ENCODE data around the gene PDHX.
A peak's percentile ranks its signal among the peaks of the same experiment; 100 is the strongest.
"Not testable (repeated sequence)": the region's sequence is repeated elsewhere in the genome, so short reads cannot be mapped to it uniquely, and the experiment has no call there.

The PDHX gene

DNA sequence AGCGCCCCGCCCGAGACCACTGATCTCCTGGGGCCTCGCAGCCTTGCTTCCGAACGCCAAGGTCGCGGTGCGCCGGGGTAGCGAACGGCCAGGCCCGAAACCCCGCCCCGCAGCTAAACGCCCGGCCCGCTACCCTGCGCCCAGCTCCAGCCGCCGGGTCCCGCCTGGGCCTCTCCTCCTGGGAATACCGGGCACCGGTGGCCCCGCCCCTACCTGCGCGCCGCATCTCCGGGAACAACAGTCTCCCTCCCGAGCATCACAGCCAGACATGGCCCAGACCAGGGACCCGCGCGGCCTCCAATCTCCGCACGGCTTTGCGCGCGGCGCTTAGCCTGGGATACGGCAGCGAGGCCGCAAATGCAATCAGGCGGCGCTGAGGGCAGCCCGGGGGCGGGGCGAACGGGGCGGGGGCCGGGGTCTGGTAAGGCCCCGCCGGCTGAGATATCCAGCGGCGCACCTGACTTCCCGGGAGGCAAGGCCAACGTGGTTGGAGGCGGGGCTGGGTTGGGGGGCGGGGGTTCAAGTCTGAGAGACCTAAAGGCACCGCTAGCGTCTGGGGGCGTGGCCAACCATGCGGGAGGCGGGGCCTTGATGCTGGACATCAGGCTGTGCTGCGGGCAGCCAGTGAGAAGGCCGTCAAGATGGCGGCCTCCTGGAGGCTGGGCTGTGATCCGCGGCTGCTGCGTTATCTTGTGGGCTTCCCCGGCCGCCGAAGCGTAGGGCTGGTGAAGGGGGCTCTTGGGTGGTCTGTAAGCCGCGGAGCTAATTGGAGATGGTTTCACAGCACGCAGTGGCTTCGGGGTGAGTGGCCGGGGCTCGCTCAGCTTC is at the start of gene PDHX, which contains the start of gene APIP:
PDHX (plus strand) TSS at position 604 of the 828 bp plus-strand sequence; CDS start at position 642, 38 bp downstream.
APIP (minus strand) TSS at position 365 of the 828 bp plus-strand sequence; CDS start at position 270, 95 bp downstream.
- peak; percentile 87 to 95 (median 92) for DNase-seq

DNA sequence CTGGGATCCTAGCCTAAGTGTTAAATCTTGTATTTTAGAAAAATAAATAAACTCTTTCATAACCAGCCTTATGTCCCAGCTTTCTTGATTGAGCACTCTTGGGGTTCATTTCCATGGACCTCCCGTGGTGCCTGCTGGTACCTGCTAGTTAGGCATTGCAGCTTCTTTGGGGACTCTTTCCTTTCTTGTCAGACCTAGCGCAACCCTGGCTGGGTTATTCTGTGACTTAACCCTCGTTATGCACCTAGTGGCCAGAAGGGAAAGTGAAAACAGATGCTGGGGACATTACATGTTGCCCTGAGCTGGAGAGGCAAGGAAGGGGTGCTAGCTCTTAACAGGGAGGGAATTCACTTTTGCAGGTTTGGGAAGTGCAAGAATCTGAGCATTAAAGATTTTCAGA is 47.0 kb upstream of the PDHX start:
- no peak for DNase-seq

DNA sequence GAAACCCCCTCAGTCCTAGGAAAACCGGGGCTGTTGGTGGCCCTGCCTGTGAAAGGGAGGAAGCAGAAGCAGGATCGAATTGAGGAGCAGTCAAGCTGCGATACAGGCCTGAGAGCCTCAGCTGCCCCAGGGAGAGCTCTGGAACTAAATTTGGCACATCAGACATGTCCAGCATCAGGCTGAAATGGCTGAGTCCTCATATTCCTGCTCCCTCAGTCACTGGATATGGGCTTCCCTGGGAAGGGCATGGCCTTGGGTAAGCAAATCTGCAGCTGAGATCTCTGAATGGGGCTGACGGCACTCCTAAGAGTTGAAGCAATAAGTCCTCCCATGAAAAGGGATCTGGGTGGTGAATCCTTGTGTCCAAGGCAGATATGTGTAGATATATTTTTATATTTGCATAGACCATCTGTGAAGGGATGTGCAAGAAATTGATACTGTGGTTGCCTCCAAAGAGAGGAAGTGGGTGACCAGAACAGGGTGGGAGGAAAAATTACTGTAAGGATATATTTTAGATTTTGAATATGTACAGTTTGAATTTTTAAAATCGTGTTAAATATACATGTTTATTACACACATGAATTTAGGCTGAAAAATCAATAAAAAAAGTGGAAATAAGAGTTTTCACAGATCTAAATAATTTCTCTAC is 45.7 kb upstream of the PDHX start:
- DNase-seq = no peak

DNA sequence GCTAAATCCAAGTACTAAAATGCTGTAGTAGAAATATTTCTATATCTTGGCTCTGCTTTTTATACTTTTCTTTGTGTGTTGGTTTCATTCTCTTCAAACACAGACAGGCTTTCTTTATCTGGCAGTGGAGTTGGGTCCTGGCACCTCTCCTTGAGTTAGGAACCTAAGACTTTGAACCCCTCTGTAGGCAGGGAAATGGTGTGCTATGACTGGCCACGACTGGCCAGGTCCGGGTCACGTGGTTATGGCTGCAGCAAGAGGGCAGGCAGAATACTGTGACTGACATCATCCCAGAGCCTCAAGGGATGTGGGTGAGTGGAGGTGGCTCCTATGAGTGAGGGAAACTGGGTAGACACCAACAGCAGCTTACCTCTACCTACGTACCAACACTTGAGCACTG is 42.2 kb upstream of the PDHX start:
- DNase-seq = no peak

DNA sequence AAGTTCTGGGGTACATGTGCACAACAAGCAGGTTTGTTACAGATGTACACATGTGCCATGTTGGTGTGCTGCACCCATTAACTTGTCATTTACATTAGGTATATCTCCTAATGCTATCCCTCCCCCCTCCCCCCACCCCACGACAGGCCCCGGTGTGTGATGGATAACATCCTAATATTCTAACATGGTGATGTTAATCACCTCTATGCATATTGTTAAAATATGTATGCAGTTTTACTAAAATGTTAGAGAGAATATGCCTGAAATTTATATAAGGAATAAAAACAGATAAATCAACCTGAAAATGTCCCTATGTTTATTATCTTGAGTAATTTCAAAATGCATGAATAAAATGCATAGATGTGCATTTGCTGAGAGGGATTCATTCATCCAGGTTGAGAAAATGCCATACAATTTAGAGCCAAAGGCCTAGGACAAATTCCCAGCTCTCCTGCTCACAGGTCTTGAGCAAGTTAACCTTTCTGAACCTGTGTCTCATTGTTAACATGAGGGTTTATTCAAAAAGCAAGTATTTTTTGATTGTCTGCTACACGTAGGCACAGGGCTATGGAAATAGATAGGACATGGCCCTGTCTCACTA is 38.9 kb upstream of the PDHX start:
- DNase-seq = no peak

DNA sequence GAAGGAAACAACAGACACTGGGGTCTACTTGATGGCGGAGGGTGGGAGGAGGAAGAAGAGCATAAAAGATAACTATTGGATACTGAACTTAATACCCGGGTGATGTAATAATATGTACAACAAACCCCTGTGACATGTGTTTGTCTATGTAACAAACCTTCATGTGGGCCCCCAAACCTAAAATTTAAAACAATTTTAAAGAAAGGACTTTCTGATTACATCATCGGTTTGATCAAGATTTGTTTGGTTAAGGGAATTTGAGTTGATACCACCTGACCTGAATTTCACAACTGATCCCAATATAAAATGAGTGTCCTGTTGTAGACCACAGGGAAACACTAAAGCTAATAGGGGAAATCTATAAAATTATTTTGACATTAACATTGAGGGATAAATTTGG is 34.5 kb upstream of the PDHX start:
- no peak for DNase-seq

DNA sequence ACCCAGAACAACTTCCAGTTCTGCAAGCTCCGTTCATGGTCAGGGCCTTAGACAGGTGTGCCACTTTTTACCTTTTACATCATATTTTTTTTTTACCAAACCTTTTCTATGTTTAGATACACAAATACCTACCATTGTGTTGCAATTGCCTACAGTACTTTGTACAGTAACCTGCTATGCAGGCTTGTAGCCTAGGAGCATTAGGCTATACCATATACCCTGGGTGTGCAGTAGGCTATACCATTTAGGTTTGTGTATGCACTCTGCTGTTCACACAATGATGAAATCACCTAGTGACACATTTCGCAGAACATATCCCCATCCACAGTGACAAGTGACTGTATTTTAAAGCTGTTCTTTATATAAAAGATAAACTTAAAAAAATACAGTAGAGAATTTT is 29.8 kb upstream of the PDHX start:
- DNase-seq = no peak

DNA sequence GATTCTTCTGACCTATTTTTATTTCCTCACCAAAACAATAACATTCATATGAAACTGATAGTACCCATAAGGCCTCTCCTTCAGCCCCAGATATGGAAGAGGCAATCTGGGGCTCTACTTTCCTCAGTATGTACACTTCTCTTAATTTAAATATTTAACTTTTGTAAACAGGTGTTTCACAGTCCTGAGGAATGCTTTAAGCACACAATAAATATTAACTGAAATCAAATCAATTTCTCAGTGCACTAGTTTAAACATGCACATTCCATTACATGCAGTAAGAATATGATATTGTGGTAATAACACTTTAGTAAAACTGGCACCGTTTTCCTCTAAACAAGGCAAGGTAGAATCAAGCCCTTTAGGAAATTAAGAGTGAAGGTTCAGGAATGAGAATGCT is 29.2 kb upstream of the PDHX start:
- no peak for DNase-seq

DNA sequence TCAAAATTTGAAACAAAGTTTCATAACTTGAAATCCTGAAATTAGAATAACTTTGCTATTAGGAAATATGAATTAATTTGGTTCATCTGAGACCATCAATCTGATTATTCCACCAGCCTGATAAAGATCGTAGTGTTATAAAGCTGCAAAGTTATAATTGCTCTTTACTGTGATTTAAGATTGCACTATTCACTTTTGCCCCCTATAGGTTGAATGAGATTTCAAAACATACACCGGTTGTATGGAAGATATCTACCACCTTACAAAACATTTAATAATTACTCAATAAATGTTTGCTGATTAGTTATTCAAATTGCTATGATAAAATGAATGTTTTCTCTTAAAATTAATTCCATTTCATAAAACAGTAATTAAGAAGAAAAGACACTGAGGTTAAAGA is 26.3 kb upstream of the PDHX start:
- DNase-seq = no peak

DNA sequence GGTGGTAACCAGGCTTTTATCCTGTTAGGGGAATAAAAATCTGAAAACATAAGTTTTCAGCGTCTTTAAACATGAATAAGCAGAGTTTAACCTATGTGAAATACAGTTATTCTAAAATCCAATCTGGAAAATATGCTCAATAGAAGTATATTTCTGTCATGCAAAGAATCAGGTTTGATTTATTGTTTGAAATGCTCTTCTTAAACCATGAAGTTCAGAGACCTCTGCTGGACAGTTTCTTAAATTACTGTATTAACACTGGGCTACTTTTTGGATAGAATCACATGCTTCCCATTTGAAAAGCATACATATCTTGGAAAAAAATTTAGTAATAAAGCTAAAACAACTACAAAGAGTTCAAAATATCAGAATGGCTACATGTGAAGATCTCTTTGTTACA is 25.6 kb upstream of the PDHX start:
- no peak for DNase-seq

DNA sequence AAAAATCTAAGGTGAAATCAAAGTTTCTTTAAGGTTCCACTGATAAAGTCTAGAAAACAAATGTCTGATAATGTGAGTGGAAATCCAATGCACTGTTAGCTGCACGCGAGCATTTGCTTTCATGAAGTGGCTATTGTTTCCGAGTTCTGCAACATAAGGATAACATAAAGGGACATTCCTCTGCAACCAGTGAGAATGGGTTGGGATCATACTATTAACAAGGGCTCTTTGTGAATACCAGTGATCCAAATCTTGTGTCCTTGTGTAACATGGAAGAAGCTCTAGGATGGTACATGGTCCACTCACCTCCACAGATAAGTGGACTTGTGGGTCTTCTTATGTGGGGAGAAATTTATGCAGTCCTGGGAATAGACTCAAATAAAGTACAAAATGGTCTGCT is 24.8 kb upstream of the PDHX start:
- no peak for DNase-seq

DNA sequence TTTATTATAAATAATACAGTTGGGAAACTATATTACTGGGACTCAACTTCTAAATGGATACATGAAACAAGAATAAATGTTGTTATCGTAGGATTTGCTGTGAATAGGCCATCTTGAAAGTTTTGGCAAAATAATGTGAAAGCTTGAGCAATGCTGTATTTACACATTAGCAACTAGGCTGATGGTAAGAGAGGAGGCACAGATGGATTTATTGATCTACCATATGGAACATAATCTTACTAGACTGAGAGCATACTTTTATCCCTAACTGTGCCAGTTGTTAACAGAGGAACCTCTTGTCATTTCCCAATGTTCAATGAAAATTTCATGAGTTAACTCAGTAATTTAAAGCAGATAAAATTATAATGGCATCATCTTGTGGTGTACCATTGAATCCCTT is 23.0 kb upstream of the PDHX start:
- no peak for DNase-seq

DNA sequence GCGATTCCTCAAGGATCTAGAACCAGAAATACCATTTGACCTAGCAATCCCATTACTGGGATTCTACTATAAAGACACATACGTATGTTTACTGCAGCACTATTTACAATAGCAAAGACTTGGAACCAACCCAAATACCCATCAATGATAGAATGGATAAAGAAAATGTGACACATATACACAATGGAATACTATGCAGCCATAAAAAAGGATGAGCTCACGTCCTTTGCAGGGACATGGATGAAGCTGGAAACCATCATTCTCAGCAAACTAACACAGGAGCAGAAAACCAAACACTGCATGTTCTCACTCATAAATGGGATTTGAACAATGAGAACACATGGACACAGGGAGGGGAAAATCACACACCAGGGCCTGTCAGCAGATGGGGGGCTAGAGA is 20.2 kb upstream of the PDHX start:
- not testable (repeated sequence) for DNase-seq

DNA sequence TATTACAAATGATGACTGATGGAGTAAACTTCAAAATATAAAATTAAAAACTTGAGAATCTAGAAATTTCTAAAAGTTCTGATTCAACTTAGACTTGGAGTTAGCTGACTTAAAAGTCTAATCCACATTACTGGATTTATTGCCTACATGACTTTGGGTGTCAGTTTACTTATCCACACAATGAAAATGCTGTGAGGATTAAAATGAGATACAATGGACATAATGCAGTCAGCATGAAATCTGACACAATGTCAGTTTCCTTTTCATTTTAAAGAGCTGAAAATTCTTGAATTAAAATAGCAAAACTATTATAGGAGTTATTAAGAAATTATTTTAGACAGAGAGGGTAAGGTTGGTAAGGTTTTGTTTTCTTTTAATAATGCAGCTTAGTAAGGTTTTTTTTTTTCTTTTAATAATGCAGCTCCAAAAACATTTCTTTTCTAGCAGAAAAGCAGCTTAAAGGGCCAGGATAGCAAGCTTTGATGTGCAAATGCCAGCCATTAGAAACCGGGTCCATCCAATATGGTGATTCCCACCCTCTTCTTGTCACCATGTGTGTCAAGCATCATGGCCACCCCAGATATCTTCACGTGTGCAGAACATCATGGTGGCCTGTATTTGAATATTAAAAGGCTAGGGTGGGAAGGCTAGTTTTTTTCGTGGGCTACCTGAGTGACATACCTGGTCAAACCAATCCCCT is 19.1 kb upstream of the PDHX start:
- DNase-seq = no peak

DNA sequence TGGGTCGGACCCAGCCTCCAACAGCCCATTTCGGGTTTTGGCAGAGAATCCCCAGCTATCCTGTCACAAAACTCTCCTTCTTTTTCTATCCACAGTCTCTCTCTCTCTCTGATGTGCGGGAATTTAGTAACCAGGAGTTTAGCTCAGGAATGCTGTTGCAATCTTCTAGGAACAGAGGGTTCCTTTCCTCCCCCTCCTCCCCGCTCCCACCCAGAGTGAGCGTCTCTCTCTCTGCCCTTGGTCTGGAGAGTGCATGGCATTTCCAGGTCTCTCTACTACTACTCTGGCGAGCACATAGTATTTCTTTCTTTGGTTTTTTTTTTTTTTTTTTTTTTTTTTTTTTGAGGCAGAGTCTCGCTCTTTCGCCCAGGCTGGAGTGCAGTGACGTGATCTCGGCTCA is 17.9 kb upstream of the PDHX start:
- DNase-seq = no peak

DNA sequence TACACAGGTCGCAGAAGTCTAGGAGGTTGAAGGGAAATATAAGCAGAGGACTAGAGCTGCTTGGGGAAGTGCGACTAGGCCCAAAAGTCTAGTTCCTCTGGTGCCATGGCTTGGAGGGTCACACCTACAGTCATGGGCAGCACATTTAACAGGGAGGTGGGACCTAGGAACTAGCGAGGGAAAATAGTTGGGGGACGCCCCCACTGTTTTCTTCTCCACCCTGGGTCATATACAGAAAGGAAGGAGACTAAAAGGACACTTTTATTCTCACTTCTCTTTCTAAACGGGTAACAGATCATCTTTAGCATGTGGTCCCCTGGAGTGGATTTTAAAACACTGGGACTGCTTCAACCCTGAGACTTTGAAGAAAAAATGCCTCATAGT is 16.8 kb upstream of the PDHX start:
- DNase-seq = no peak

DNA sequence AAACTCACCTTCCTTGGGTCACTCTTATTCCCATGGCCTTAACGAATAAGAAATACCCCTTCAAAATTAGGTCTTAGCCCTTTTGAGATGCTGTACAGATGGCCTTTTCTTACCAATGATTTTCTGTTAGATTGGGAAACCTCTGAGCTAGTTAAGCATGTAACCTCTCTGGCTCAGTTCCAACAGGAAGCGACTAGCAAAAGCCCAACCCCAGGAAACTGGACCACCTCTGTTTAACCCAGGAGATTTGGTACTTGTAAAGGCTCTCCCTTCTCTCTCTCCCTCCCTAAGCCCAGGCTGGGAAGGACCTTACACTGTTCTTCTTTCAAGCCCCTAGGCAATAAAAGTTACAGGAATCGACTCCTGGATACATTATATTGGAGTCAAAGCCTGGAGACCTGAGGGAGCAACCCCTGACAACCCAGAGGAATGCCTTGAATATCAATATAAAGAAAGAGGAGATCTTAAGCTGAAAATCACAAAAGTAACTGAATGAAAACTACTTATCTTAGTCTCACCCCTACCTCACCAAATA is 11.9 kb upstream of the PDHX start:
- DNase-seq = no peak

DNA sequence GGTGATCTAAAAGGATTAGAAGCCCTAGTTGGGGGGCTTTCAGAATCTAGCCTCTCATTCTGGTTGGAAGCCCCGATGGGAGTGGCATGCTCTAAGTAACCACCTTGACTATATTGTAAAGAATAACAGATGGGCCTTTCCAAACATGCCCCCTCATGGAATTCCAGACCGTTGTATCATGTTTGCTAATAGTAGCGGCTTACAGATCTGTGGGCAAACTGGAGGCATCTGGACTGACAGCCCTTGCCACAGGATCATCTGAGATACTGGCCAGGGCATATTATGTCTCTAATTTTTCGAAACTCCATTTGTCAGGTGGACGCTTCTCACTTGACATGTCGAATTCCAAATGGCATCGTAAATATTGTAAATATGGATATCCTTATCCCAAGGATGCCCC is 10.8 kb upstream of the PDHX start:
- DNase-seq = no peak

DNA sequence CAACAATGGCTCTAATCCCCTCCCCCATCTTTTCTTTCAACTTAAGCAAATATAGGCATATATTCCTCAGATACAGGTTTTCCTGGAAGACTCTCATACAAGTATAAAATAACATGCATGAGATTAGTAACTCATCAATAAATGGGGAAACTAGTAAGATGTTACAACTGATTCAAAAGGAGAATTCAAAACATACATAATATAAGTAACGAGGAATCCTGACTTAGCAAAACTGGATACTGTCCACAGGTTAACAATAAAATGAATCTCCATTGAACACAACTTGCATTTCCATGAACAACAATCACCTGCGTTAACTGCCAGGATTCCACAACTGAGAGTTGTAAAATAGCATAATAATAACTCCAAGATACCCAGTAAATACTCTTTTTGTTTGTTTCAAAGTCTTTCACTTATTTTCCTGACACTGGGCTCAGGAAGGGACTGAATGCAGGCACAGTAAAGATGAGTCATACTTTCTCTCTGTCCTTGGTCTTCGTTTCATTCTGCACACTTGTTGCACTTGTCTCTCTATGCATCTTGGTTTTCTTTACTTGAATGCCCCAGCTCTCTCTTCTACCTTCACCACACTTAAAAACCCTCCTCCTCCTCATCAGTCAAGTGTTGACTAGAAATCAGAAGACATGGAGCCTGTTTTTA is 8.4 kb upstream of the PDHX start:
- DNase-seq = no peak

DNA sequence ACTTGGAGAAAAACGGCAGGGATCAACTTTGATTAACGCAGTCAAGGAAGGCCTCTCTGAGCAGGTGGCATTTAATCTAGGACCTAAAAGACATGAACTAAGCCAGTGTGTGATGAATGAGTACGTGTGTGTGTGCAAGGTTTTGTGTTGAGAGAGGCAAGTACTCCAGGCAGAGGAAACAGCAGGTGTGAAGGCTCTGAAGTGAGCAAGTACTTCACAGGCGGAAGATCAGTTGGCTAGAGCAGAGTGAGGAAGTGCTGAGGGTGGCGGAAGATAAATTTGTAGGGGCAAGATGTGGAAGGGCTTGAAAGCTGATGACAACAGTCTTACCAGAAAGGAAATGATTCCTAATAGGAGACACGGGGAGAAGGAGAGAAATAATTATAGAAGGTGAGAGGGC is 7.0 kb upstream of the PDHX start:
- no peak for DNase-seq

DNA sequence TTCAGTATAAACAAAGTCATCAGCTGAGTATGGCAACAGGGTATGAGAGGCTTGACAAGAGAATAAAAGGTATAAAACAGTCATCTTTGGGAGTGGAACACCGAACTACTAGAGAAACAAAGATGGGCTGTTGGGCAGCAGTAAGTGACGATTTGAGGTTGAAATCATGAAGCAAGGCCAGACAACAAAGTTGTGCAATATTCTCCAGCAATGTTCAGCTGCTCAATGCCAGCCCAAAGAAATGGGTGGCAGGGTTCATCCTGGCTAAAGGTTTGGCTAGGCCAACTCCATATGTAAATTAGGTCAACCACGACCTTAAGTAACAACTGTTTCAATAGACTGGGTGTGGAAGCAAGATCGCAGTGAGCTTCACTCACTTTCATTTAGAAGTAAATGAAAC is 6.5 kb upstream of the PDHX start:
- DNase-seq = no peak

DNA sequence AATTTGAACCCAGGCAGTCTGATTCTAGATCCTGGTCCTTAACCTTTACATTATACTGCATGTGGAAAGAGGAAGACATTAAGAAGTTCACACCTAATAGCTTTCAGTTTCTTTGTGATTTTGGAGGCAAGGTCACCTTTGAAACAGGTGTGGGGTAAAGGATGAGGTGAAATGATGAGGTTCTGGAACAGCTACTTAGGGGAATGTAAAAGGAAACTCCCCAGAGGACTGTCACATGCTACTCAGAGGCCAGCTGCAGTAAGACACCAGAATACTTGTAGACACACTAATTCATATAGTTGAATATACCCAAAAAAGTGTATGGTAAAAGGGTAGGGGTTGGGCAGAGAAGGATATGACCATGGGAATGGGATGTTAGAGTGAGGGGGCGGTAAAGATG is 5.6 kb upstream of the PDHX start:
- DNase-seq = no peak

DNA sequence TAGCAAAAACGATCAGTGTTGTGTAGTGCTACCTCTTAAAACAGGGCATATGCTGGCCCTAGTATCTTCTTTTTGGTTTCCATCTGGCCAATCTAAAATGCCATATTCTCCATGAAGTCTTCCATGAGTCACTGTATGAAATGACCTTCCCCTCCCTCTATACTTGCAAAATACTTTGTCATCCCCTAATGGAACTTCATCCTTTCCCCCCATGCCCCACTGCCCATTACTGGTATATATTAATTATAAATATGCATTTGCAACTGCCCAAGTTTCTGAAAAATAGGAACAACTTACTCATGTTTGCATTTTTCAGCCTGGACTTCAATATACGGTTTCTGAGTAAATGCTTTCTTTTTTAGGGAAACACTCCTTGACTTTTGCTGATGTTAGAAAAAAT is 4.7 kb upstream of the PDHX start:
- DNase-seq = no peak

All from activated naive CD4-positive, alpha-beta T cell (primary cell).